ENCODE measurements around the gene SAMD1. TPM values are rescaled to one million over a fixed set of nuclear protein-coding genes. Genes with fewer than 3 reads are reported as not detected.

The SAMD1 gene
- total RNA-seq, 1 experiment from 2014 or later, result 47.1 TPM

DNA sequence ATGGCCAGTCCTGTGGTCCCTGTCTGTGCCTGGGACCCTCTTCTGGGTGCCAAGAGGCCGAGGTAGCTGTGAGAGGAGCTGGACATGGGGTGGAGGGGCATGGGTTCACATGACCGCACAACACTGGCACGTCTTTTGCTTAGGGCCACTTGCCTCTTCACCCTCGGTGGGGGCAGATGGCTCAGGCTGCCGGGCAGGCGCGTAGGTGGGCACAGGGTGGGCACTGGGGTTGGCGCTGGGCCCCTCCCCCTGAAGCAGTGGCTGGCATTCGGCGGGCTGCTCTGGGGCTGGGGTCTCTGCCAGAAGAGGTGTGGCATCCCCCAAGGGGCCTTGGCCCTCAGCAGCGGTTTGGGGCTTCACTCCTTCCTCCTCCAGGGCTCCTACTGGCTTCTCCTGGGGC, 37.1 kb downstream of the SAMD1 start:
- Mint-ChIP-seq H3K4me3 (ENCODE audit: unreplicated experiment) (no peak overlapping the region), H3K27me3 (ENCODE audit: insufficient read depth, unreplicated experiment) (no peaks in the 10 kb centered on the region), H3K4me1 (ENCODE audit: low read depth, unreplicated experiment) (peaks cover 4% of the 10 kb centered on the region), H3K27ac (ENCODE audit: unreplicated experiment) (no peak overlapping the region), H3K36me3 (ENCODE audit: insufficient read depth, unreplicated experiment) (peaks cover 12% of the 10 kb centered on the region), H3K9me3 (ENCODE audit: unreplicated experiment) (no peaks in the 10 kb centered on the region)
- no peaks in the 10 kb centered on the region for H3K27me3 ChIP-seq (replicated peaks; ENCODE audit: control insufficient read depth, insufficient read depth, low read length)
- CTCF ChIA-PET, result interaction anchor here (0.6 kb wide), 2 partner anchors 21 to 78 kb away, joined by 3 to 11 read pairs; no protein-coding TSS in a partner anchor
- DNase-seq, result no peak
- POLR2A ChIA-PET, result no interaction called here
- H3K36me3 ChIP-seq (ENCODE audit: control insufficient read depth, insufficient read depth, low read length), result no peaks in the 10 kb centered on the region; the same call in 1 of the 2 replicates
- no TSS peak for BruUV-seq (replicated peaks)
- peaks cover 4% of the 10 kb centered on the region; the same call in 1 of the 2 replicates for H3K9me3 ChIP-seq
- intact Hi-C loops (cut with micrococcal nuclease; ENCODE audit: unreplicated experiment), result no loop called here
- H3K4me3 ChIP-seq (ENCODE audit: low read depth, low read length), result no peak overlapping the region
- TF ChIP-seq CTCF (IDR thresholded peaks at IDR 0.05; ENCODE audit: insufficient read depth in 1 of 2, low read depth in 1 of 2, low read length in 1 of 2, severe bottlenecking in 1 of 2, unreplicated experiment in 1 of 2), result no peak
- H3K4me1 ChIP-seq, result no peaks in the 10 kb centered on the region

- no peak for TF ChIP-seq CTCF (IDR thresholded peaks at IDR 0.05; ENCODE audit: insufficient read depth in 1 of 2, low read depth in 1 of 2, low read length in 1 of 2, severe bottlenecking in 1 of 2, unreplicated experiment in 1 of 2)
- intact Hi-C loops (cut with micrococcal nuclease; ENCODE audit: unreplicated experiment), result no loop called here
- CTCF ChIA-PET, result interaction anchor here (0.7 kb wide), 1 partner anchor 21 kb away, joined by 3 read pairs; the partner anchor contains the start of gene IL27RA
- H3K36me3 Mint-ChIP-seq (ENCODE audit: insufficient read depth, unreplicated experiment), result peaks cover 12% of the 10 kb centered on the region
- H3K36me3 ChIP-seq (ENCODE audit: control insufficient read depth, insufficient read depth, low read length), result no peaks in the 10 kb centered on the region; the same call in 1 of the 2 replicates
- H3K27me3 Mint-ChIP-seq (ENCODE audit: insufficient read depth, unreplicated experiment), result no peaks in the 10 kb centered on the region
- no peaks in the 10 kb centered on the region for H3K4me1 Mint-ChIP-seq (ENCODE audit: low read depth, unreplicated experiment)
- no peak for DNase-seq
- H3K4me1 ChIP-seq, result no peaks in the 10 kb centered on the region
- no peak overlapping the region for H3K4me3 ChIP-seq (ENCODE audit: low read depth, low read length)
- no peak overlapping the region for H3K4me3 Mint-ChIP-seq (ENCODE audit: unreplicated experiment)
- H3K27ac Mint-ChIP-seq (ENCODE audit: unreplicated experiment), result no peak overlapping the region
- BruUV-seq (replicated peaks), result no TSS peak
- no peaks in the 10 kb centered on the region for H3K27me3 ChIP-seq (replicated peaks; ENCODE audit: control insufficient read depth, insufficient read depth, low read length)
- POLR2A ChIA-PET, result no interaction called here
- no peaks in the 10 kb centered on the region for H3K9me3 Mint-ChIP-seq (ENCODE audit: unreplicated experiment)
- H3K9me3 ChIP-seq, result peaks cover 6% of the 10 kb centered on the region; the same call in 1 of the 2 replicates
These were observed 37.5 kb downstream of the SAMD1 start for GRCh38 chr19:14053032-14053431.

GRCh38 chr19:14052470-14052869, 38.1 kb downstream of the SAMD1 start:
- CTCF ChIA-PET, result interaction anchor here (0.7 kb wide), 1 partner anchor 21 kb away, joined by 3 read pairs; the partner anchor contains the start of gene IL27RA

More at GRCh38 chr19:14052470-14052869, 38.1 kb downstream of the SAMD1 start:
- no peaks in the 10 kb centered on the region; the same call in 1 of the 2 replicates for H3K36me3 ChIP-seq (ENCODE audit: control insufficient read depth, insufficient read depth, low read length)
- no peaks in the 10 kb centered on the region for H3K9me3 Mint-ChIP-seq (ENCODE audit: unreplicated experiment)
- H3K36me3 Mint-ChIP-seq (ENCODE audit: insufficient read depth, unreplicated experiment), result peaks cover 12% of the 10 kb centered on the region
- intact Hi-C loops (cut with micrococcal nuclease; ENCODE audit: unreplicated experiment), result no loop called here
- POLR2A ChIA-PET, result no interaction called here
- no peak overlapping the region for H3K4me3 ChIP-seq (ENCODE audit: low read depth, low read length)
- no peak overlapping the region for H3K4me3 Mint-ChIP-seq (ENCODE audit: unreplicated experiment)
- no peak overlapping the region for H3K27ac Mint-ChIP-seq (ENCODE audit: unreplicated experiment)
- no TSS peak for BruUV-seq (replicated peaks)
- no peak for DNase-seq
- TF ChIP-seq CTCF (IDR thresholded peaks at IDR 0.05; ENCODE audit: insufficient read depth in 1 of 2, low read depth in 1 of 2, low read length in 1 of 2, severe bottlenecking in 1 of 2, unreplicated experiment in 1 of 2), result no peak
- H3K27me3 Mint-ChIP-seq (ENCODE audit: insufficient read depth, unreplicated experiment), result no peaks in the 10 kb centered on the region
- no peaks in the 10 kb centered on the region for H3K27me3 ChIP-seq (replicated peaks; ENCODE audit: control insufficient read depth, insufficient read depth, low read length)
- no peaks in the 10 kb centered on the region for H3K4me1 Mint-ChIP-seq (ENCODE audit: low read depth, unreplicated experiment)
- H3K9me3 ChIP-seq, result peaks cover 6% of the 10 kb centered on the region; the same call in 1 of the 2 replicates
- no peaks in the 10 kb centered on the region for H3K4me1 ChIP-seq
